CD14-positive monocyte (primary cell): ENCODE data around the gene OR4C13. TPM values are rescaled to one million over a fixed set of nuclear protein-coding genes. Genes with fewer than 3 reads are reported as not detected.
"Not testable (repeated sequence)": the region's sequence is repeated elsewhere in the genome, so short reads cannot be mapped to it uniquely, and the experiment has no call there.

Experiments
- DNase-seq, 3 donors: peaks; one replicate each; pipeline ENCODE4 v3.0.0-alpha.2; 2011 to 2022
- H2AFZ ChIP-seq: 2 replicates; pipeline ENCODE4 v1.6.0; 2012; ENCODE audit warnings: mild to moderate bottlenecking, low read depth, low read length, inconsistent platforms; ENCODE audit not compliant: insufficient read depth, poor library complexity, severe bottlenecking
- H3K27ac ChIP-seq, 2 donors: 1 replicate in 1 of 2; 2 replicates in 1 of 2; pipeline ENCODE4 v1.5.1; 2012 to 2013; ENCODE audit warnings: low read length in 2 of 2, control low read depth in 1 of 2, inconsistent platforms in 1 of 2, low read depth in 1 of 2, mild to moderate bottlenecking in 1 of 2
- H3K27me3 ChIP-seq, 2 donors: one replicate each; pipeline versions ENCODE4 v1.6.0 to v1.6.1; 2011 to 2013; ENCODE audit warnings: low read length in 2 of 2; ENCODE audit not compliant: control insufficient read depth in 2 of 2, insufficient read depth in 2 of 2
- H3K36me3 ChIP-seq, 2 donors: replicated peaks in 1 of 2; 1 replicate in 1 of 2; 2 replicates in 1 of 2; pipeline versions ENCODE4 v1.5.1 to v1.6.1; 2012 to 2013; ENCODE audit warnings: low read length in 2 of 2, control low read depth in 1 of 2, inconsistent platforms in 1 of 2, mild to moderate bottlenecking in 1 of 2; ENCODE audit not compliant: insufficient read depth in 2 of 2, control insufficient read depth in 1 of 2
- H3K4me1 ChIP-seq, 2 donors: 1 replicate in 1 of 2; 2 replicates in 1 of 2; pipeline versions ENCODE4 v1.5.1 to v1.6.1; 2012 to 2013; ENCODE audit warnings: low read length in 2 of 2, control low read depth in 1 of 2, inconsistent platforms in 1 of 2, mild to moderate bottlenecking in 1 of 2, moderate library complexity in 1 of 2; ENCODE audit not compliant: insufficient read depth in 2 of 2, control insufficient read depth in 1 of 2
- H3K4me2 ChIP-seq: replicated peaks from 2 replicates; pipeline ENCODE3; 2012; ENCODE audit warnings: low read length, moderate library complexity, mild to moderate bottlenecking; ENCODE audit not compliant: poor library complexity, severe bottlenecking; ENCODE audit errors: extremely low read depth
- H3K4me3 ChIP-seq, 3 experiments: fragments of 200-600 bp in 1 of 3; sonication (generic) in 1 of 3; replicated peaks in 1 of 3; 1 replicate in 2 of 3; 2 replicates in 1 of 3; pipeline ENCODE4 v1.5.1; 2011 to 2013; ENCODE audit warnings: low read length in 3 of 3, mild to moderate bottlenecking in 3 of 3, control low read depth in 2 of 3, low read depth in 2 of 3, inconsistent platforms in 1 of 3, moderate library complexity in 1 of 3
- H3K79me2 ChIP-seq: 2 replicates; pipeline ENCODE4 v1.6.0; 2012; ENCODE audit warnings: mild to moderate bottlenecking, control low read depth, inconsistent platforms, low read length, moderate library complexity; ENCODE audit not compliant: insufficient read depth
- H3K9ac ChIP-seq: 2 replicates; pipeline ENCODE4 v1.6.0; 2017; ENCODE audit warnings: low read length, mild to moderate bottlenecking; ENCODE audit not compliant: insufficient read depth, poor library complexity, severe bottlenecking
- H3K9me3 ChIP-seq, 2 donors: replicated peaks in 1 of 2; 1 replicate in 1 of 2; 2 replicates in 1 of 2; pipeline versions ENCODE4 v1.5.1 to v1.6.1; 2012 to 2013; ENCODE audit warnings: low read length in 2 of 2, control low read depth in 1 of 2; ENCODE audit not compliant: control insufficient read depth in 1 of 2, insufficient read depth in 1 of 2
- H4K20me1 ChIP-seq: 2 replicates; pipeline ENCODE4 v1.6.0; 2012; ENCODE audit warnings: mild to moderate bottlenecking, low read length, control low read depth, moderate library complexity; ENCODE audit not compliant: insufficient read depth
- H3K27ac Mint-ChIP-seq, 7 donors: one replicate each; pipeline ENCODE4 v1.8.0; 2020; ENCODE audit warnings: mild to moderate bottlenecking in 7 of 7, mixed read lengths in 7 of 7, moderate library complexity in 6 of 7, inconsistent platforms in 2 of 7
- H3K27me3 Mint-ChIP-seq, 3 donors: one replicate each; pipeline ENCODE4 v1.8.0; 2021 to 2022; ENCODE audit warnings: low read depth in 3 of 3, mild to moderate bottlenecking in 3 of 3, mixed read lengths in 3 of 3, moderate library complexity in 3 of 3, inconsistent platforms in 1 of 3
- H3K36me3 Mint-ChIP-seq, 2 donors: one replicate each; pipeline ENCODE4 v1.8.0; 2020; ENCODE audit warnings: mixed read lengths in 2 of 2, inconsistent platforms in 1 of 2, mild to moderate bottlenecking in 1 of 2
- H3K4me1 Mint-ChIP-seq: one replicate; pipeline ENCODE4 v1.8.0; 2020; ENCODE audit warnings: mild to moderate bottlenecking, mixed read lengths
- H3K4me3 Mint-ChIP-seq, 2 donors: one replicate each; pipeline ENCODE4 v1.8.0; 2020; ENCODE audit warnings: mild to moderate bottlenecking in 2 of 2, mixed read lengths in 2 of 2, moderate library complexity in 1 of 2
- H3K9me3 Mint-ChIP-seq, 7 donors: one replicate each; pipeline ENCODE4 v1.8.0; 2020 to 2022; ENCODE audit warnings: mixed read lengths in 7 of 7, mild to moderate bottlenecking in 6 of 7, moderate library complexity in 6 of 7, inconsistent platforms in 2 of 7
- CTCF ChIP-seq: fragments of 200-600 bp; IDR thresholded peaks from one replicate; pipeline ENCODE4 v1.8.0; 2022; ENCODE audit warnings: antibody characterized with exemption, mild to moderate bottlenecking
- WGBS: methylation state at CpG from one replicate; pipeline ENCODE4 v1.1.5; 2013; ENCODE audit warnings: missing lambda C conversion rate; ENCODE audit not compliant: insufficient coverage; 5-methylcytosine and 5-hydroxymethylcytosine counted together
- intact Hi-C, 2 donors: fragments of 100-400 bp; cut with micrococcal nuclease; formaldehyde crosslinking; loops; one replicate each; pipeline versions ENCODE4 v1.15.0 to v1.15.1; 2023
- polyA minus RNA-seq: library from RNA; depleted of rRNA, polyadenylated mRNA; stranded (reverse); fragments of >200 nt; gene quantifications from 2 replicates; pipeline ENCODE4 v1.2.3, GENCODE V29; 2012
- polyA plus RNA-seq, 3 donors: library from polyadenylated mRNA; depleted of rRNA in 1 of 3; unstranded in 2 of 3; stranded (reverse) in 1 of 3; fragments of 300-500 nt in 2 of 3; fragments of >200 nt in 1 of 3; fragmentation: Illumina TruSeq in 2 of 3; gene quantifications; 1 replicate in 2 of 3; 2 replicates in 1 of 3; pipeline ENCODE4 v1.2.3, GENCODE V29; 2012 to 2021
- total RNA-seq, 12 experiments: library from RNA in 1 of 12; stranded (reverse) in 1 of 12; fragments of 120-200 nt in 1 of 12; gene quantifications; one replicate each; pipeline ENCODE4 v1.2.4 and lab custom pipeline; 2013 to 2026; ENCODE audit warnings: mixed read lengths in 6 of 12, inconsistent platforms in 1 of 12

Gene OR4C13
- not detected for total RNA-seq (2013)
- polyA plus RNA-seq (not detected), polyA minus RNA-seq (not detected in 2 replicates), total RNA-seq (lab: John Stamatoyannopoulos, UW) (0 to 0.45 (median 0) reads per million in 11 experiments)

GRCh38 chr11:49952091-49952490, at the start of gene OR4C13:
TSS of gene OR4C13 (plus strand) at chr11:49952391. CDS start at chr11:49952423, 32 bp downstream.
- Histone ChIP-seq H3K79me2 (no peaks in the 10 kb centered on the region), H3K4me1 (no peaks in the 10 kb centered on the region), H3K4me3 (no peak within 1 kb of the TSS), H3K4me2 (no peak within 1 kb of the TSS), H3K9me3 (peaks cover 6 to 11% of the 10 kb centered on the region in 2 donors), H3K9ac (no peak within 1 kb of the TSS), H3K27ac (no peak within 1 kb of the TSS), H2AFZ (no peak within 1 kb of the TSS), H4K20me1 (no peaks in the 10 kb centered on the region), H3K27me3 (no peaks in the 10 kb centered on the region), H3K36me3 (no peaks in the 10 kb centered on the region)
- Mint-ChIP-seq H3K4me1 (no peaks in the 10 kb centered on the region), H3K27ac (peak within 1 kb of the TSS in 1 of 7 donors; percentile 52), H3K36me3 (no peaks in the 10 kb centered on the region), H3K9me3 (peaks cover 0 to 16% (median 9%) of the 10 kb centered on the region in 7 donors), H3K4me3 (no peak within 1 kb of the TSS), H3K27me3 (no peaks in the 10 kb centered on the region)
- TF ChIP-seq CTCF, result no peak
- no CpG with 5 or more reads among the region's 1 CpG for WGBS
- no peak for DNase-seq
- intact Hi-C loops, result no loop called here

GRCh38 chr11:49911516-49911915, 40.7 kb upstream of the OR4C13 start:
- H3K36me3 Mint-ChIP-seq, H3K4me1 ChIP-seq, H3K4me1 Mint-ChIP-seq, H2AFZ ChIP-seq, H3K9ac ChIP-seq, H3K36me3 ChIP-seq, DNase-seq, intact Hi-C loops, H3K9me3 ChIP-seq, H3K4me3 Mint-ChIP-seq, H4K20me1 ChIP-seq, H3K4me2 ChIP-seq, H3K27me3 ChIP-seq, H3K27ac ChIP-seq, H3K4me3 ChIP-seq, H3K27me3 Mint-ChIP-seq, H3K79me2 ChIP-seq, H3K27ac Mint-ChIP-seq: not testable (repeated sequence)
- 85% methylated on average over 9 of the region's 13 CpGs for WGBS
- peaks cover under 1 to 14% (median 2%) of the 10 kb centered on the region in 7 donors for H3K9me3 Mint-ChIP-seq

- DNase-seq, H3K27me3 ChIP-seq, H3K4me3 Mint-ChIP-seq, H3K4me1 Mint-ChIP-seq, H3K9me3 ChIP-seq, H3K27ac ChIP-seq, H3K9ac ChIP-seq, H3K27ac Mint-ChIP-seq, H2AFZ ChIP-seq, intact Hi-C loops, H3K4me2 ChIP-seq, H3K4me3 ChIP-seq, H3K36me3 ChIP-seq, H3K36me3 Mint-ChIP-seq, H4K20me1 ChIP-seq, H3K27me3 Mint-ChIP-seq, H3K4me1 ChIP-seq, H3K79me2 ChIP-seq: not testable (repeated sequence)
- no CpG with 5 or more reads among the region's 1 CpG for whole genome bisulfite sequencing
- peaks cover 0 to 11% (median 5%) of the 10 kb centered on the region in 7 donors for H3K9me3 Mint-ChIP-seq
These were observed 3.5 kb upstream of the OR4C13 start for GRCh38 chr11:49948701-49949100.

GRCh38 chr11:49973439-49973838, 21.2 kb downstream of the OR4C13 start:
- H3K4me2 ChIP-seq, H3K4me3 ChIP-seq, DNase-seq, H3K36me3 ChIP-seq, H3K9me3 ChIP-seq, intact Hi-C loops, H2AFZ ChIP-seq, H3K36me3 Mint-ChIP-seq, H3K27me3 Mint-ChIP-seq, H3K4me3 Mint-ChIP-seq, H3K27ac ChIP-seq, H3K9ac ChIP-seq, H3K4me1 Mint-ChIP-seq, H3K4me1 ChIP-seq, H3K27me3 ChIP-seq, H3K27ac Mint-ChIP-seq, H3K79me2 ChIP-seq, H4K20me1 ChIP-seq: not testable (repeated sequence)
- peaks cover 0 to 12% (median 5%) of the 10 kb centered on the region in 7 donors for H3K9me3 Mint-ChIP-seq
- no CpG with 5 or more reads among the region's 4 CpGs for WGBS
